ENCODE measurements around the gene RUFY4. TPM values are rescaled to one million over a fixed set of nuclear protein-coding genes. Genes with fewer than 3 reads are reported as not detected.

RUFY4 gene
- total RNA-seq, 1 experiment from 2014 or later = 1.3 TPM

DNA sequence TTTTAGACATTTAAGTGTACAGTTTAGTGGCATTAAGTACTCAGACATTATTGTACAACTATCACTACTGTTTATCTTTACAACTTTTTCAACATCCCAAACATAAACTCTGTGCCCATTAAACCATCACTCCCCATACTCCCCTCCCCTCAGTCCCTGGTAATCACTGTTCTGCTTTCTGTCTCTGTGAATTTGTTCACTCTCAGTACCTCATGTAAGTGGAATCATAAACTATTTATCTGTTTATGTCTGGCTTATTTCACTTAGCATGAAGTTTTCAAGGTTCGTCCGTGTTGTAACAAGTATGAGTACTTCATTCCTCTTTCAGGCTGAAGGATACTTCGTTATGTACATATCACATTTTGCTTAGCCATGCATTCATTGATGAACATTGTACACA lies 9.8 kb upstream of the RUFY4 start:
- BruUV-seq (replicated peaks) = no TSS peak
- Histone ChIP-seq H3K36me3 (ENCODE audit: insufficient read depth, low read length, poor library complexity, severe bottlenecking) (no peaks in the 10 kb centered on the region), H3K4me3 (ENCODE audit: low read depth, low read length, poor library complexity, severe bottlenecking) (no peak overlapping the region), H3K27ac (ENCODE audit: low read depth, low read length, poor library complexity, severe bottlenecking) (no peak overlapping the region), H3K9me3 (ENCODE audit: low read depth, low read length, poor library complexity, severe bottlenecking) (no peaks in the 10 kb centered on the region), H3K27me3 (replicated peaks; ENCODE audit: insufficient read depth, low read depth, low read length, poor library complexity) (peaks cover 5% of the 10 kb centered on the region), H3K4me1 (ENCODE audit: insufficient read depth, low read length, poor library complexity, severe bottlenecking) (no peaks in the 10 kb centered on the region)
- ChIA-PET CTCF (no interaction called here), POLR2A (ENCODE audit: low non-redundant PET) (no interaction called here)
- intact Hi-C loops (cut with micrococcal nuclease; ENCODE audit: unreplicated experiment) = no loop called here
- DNase-seq (ENCODE audit: low spot score) = no peak
- TF ChIP-seq, protein P1, sequence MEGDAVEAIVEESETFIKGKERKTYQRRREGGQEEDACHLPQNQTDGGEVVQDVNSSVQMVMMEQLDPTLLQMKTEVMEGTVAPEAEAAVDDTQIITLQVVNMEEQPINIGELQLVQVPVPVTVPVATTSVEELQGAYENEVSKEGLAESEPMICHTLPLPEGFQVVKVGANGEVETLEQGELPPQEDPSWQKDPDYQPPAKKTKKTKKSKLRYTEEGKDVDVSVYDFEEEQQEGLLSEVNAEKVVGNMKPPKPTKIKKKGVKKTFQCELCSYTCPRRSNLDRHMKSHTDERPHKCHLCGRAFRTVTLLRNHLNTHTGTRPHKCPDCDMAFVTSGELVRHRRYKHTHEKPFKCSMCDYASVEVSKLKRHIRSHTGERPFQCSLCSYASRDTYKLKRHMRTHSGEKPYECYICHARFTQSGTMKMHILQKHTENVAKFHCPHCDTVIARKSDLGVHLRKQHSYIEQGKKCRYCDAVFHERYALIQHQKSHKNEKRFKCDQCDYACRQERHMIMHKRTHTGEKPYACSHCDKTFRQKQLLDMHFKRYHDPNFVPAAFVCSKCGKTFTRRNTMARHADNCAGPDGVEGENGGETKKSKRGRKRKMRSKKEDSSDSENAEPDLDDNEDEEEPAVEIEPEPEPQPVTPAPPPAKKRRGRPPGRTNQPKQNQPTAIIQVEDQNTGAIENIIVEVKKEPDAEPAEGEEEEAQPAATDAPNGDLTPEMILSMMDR (conservative IDR thresholded peaks at IDR 0.05; ENCODE audit: low read depth, low read length) = no peak
- TF ChIP-seq EZH2 (IDR thresholded peaks at IDR 0.05; ENCODE audit: borderline replicate concordance, low read depth, low read length, poor library complexity, severe bottlenecking) = no peak

DNA sequence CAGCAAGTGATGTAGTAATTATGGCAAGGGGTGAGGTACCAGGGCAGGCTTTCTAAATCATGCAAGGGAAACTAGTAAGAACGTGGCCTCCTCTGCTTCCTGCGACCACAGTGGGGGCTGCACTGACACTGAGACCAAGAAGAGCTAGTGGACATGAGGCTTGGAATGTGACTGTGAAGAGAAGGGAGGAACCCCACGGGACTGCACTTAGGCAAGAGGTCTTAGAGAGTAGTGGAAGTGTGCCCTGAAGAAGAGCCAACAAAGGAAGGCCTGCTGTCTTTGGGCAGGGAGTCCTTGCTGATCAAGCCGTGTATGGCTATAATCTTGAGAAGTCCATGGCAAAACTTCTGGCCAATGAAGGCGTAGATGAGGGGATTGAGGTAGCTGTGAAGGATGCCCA lies 8.9 kb upstream of the RUFY4 start:
- Histone ChIP-seq H3K4me3 (ENCODE audit: low read depth, low read length, poor library complexity, severe bottlenecking) (no peak overlapping the region), H3K9me3 (ENCODE audit: low read depth, low read length, poor library complexity, severe bottlenecking) (no peaks in the 10 kb centered on the region), H3K36me3 (ENCODE audit: insufficient read depth, low read length, poor library complexity, severe bottlenecking) (no peaks in the 10 kb centered on the region), H3K27ac (ENCODE audit: low read depth, low read length, poor library complexity, severe bottlenecking) (no peak overlapping the region), H3K4me1 (ENCODE audit: insufficient read depth, low read length, poor library complexity, severe bottlenecking) (no peaks in the 10 kb centered on the region), H3K27me3 (replicated peaks; ENCODE audit: insufficient read depth, low read depth, low read length, poor library complexity) (peaks cover 5% of the 10 kb centered on the region)
- ChIA-PET POLR2A (ENCODE audit: low non-redundant PET) (no interaction called here), CTCF (no interaction called here)
- no peak for TF ChIP-seq EZH2 (IDR thresholded peaks at IDR 0.05; ENCODE audit: borderline replicate concordance, low read depth, low read length, poor library complexity, severe bottlenecking)
- TF ChIP-seq, protein P1 (conservative IDR thresholded peaks at IDR 0.05; ENCODE audit: low read depth, low read length) = no peak
- intact Hi-C loops (cut with micrococcal nuclease; ENCODE audit: unreplicated experiment) = no loop called here
- BruUV-seq (replicated peaks) = no TSS peak
- no peak for DNase-seq (ENCODE audit: low spot score)

DNA sequence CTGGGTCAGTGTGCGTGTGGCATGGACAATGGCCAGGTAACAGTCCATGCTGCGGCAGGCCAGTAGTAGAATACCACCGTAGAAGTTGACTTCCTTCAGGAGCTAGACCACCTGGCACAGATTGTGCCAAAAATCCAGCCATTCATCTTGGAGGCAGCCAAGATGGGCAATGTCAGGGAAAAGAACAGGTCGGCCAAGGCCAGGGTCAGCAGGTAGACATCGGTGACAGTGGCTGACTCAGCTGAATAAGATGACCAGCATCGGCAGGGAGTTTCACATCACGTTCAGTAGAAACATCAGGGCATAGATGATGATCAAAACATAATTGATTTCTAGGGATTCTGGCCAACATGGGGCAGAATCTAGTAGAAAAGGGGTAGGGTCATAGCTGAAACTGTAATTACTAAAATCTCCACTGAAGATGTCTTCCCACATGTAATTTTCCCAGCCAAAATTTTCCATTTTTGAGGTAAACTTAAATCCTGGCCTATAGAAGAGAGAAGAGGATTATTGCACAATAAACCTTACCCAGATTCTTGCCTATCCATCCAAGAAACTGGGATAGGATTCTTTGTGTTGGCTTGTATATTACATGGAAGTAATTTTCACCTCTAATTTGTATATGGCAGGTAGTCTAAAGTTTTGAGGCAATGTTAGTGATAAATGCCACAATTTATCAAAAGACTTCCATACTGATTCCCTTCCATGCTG lies 7.9 kb upstream of the RUFY4 start:
- no peaks in the 10 kb centered on the region for H3K36me3 ChIP-seq (ENCODE audit: insufficient read depth, low read length, poor library complexity, severe bottlenecking)
- CTCF ChIA-PET = no interaction called here
- DNase-seq (ENCODE audit: low spot score) = no peak
- intact Hi-C loops (cut with micrococcal nuclease; ENCODE audit: unreplicated experiment) = no loop called here
- H3K27ac ChIP-seq (ENCODE audit: low read depth, low read length, poor library complexity, severe bottlenecking) = no peak overlapping the region
- TF ChIP-seq EZH2 (IDR thresholded peaks at IDR 0.05; ENCODE audit: borderline replicate concordance, low read depth, low read length, poor library complexity, severe bottlenecking) = no peak
- TF ChIP-seq, protein P1 (conservative IDR thresholded peaks at IDR 0.05; ENCODE audit: low read depth, low read length) = no peak
- peaks cover 5% of the 10 kb centered on the region for H3K27me3 ChIP-seq (replicated peaks; ENCODE audit: insufficient read depth, low read depth, low read length, poor library complexity)
- H3K9me3 ChIP-seq (ENCODE audit: low read depth, low read length, poor library complexity, severe bottlenecking) = no peaks in the 10 kb centered on the region
- BruUV-seq (replicated peaks) = no TSS peak
- no peak overlapping the region for H3K4me3 ChIP-seq (ENCODE audit: low read depth, low read length, poor library complexity, severe bottlenecking)
- POLR2A ChIA-PET (ENCODE audit: low non-redundant PET) = no interaction called here
- no peaks in the 10 kb centered on the region for H3K4me1 ChIP-seq (ENCODE audit: insufficient read depth, low read length, poor library complexity, severe bottlenecking)
